Measurements from ENCODE around the gene CPSF4L. TPM values are rescaled to one million over a fixed set of nuclear protein-coding genes. Genes with fewer than 3 reads are reported as not detected.

The CPSF4L gene
- total RNA-seq, 1 experiment from 2014 or later, result not detected

DNA sequence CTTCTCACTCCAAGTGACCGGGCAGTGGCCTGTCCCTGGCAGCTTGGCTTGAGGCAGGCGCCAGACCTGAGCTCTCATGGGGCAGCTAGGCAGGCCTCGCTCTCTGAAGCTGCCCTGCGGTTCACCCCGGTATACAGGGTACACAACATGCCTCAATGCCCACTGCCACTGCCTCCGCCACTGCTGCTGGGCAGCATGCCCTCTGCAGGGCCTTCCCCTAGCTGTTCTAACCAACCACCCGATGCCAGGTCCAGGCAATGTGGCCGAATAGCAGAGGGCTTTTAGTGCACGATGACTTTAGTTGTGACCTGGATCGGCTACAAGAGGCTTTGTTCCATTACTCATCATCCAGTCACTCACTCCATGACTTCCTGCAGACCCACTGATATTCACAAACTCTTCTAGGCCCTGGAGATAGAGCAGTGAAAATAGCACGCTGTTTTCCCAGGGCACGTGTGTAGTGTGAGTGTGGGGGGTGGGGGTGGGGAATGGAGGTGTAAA lies 30.4 kb upstream of the CPSF4L start:
- ChIA-PET POLR2A (no interaction called here), CTCF (interaction anchor here (0.8 kb wide), 1 partner anchor 19 kb away, joined by 6 read pairs; no protein-coding TSS in a partner anchor)
- Mint-ChIP-seq H3K9me3 (ENCODE audit: unreplicated experiment) (no peaks in the 10 kb centered on the region), H3K36me3 (ENCODE audit: insufficient read depth, unreplicated experiment) (peaks cover 21% of the 10 kb centered on the region), H3K27ac (ENCODE audit: unreplicated experiment) (peak overlapping the region; percentile 79), H3K4me3 (ENCODE audit: unreplicated experiment) (no peak overlapping the region), H3K4me1 (ENCODE audit: low read depth, unreplicated experiment) (peaks cover 47% of the 10 kb centered on the region), H3K27me3 (ENCODE audit: insufficient read depth, unreplicated experiment) (no peaks in the 10 kb centered on the region)
- TF ChIP-seq, protein P1, sequence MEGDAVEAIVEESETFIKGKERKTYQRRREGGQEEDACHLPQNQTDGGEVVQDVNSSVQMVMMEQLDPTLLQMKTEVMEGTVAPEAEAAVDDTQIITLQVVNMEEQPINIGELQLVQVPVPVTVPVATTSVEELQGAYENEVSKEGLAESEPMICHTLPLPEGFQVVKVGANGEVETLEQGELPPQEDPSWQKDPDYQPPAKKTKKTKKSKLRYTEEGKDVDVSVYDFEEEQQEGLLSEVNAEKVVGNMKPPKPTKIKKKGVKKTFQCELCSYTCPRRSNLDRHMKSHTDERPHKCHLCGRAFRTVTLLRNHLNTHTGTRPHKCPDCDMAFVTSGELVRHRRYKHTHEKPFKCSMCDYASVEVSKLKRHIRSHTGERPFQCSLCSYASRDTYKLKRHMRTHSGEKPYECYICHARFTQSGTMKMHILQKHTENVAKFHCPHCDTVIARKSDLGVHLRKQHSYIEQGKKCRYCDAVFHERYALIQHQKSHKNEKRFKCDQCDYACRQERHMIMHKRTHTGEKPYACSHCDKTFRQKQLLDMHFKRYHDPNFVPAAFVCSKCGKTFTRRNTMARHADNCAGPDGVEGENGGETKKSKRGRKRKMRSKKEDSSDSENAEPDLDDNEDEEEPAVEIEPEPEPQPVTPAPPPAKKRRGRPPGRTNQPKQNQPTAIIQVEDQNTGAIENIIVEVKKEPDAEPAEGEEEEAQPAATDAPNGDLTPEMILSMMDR (IDR thresholded peaks at IDR 0.05; ENCODE audit: insufficient read depth in 1 of 2, low read depth in 1 of 2, low read length in 1 of 2, severe bottlenecking in 1 of 2, unreplicated experiment in 1 of 2), result no peak
- no peaks in the 10 kb centered on the region for H3K36me3 ChIP-seq (ENCODE audit: control insufficient read depth, insufficient read depth, low read length)
- peaks cover 41% of the 10 kb centered on the region for H3K4me1 ChIP-seq
- no peaks in the 10 kb centered on the region for H3K9me3 ChIP-seq
- DNase-seq, result no peak
- no peaks in the 10 kb centered on the region for H3K27me3 ChIP-seq (replicated peaks; ENCODE audit: control insufficient read depth, insufficient read depth, low read length)
- intact Hi-C loops (cut with micrococcal nuclease; ENCODE audit: unreplicated experiment), result no loop called here
- H3K4me3 ChIP-seq (ENCODE audit: low read depth, low read length), result no peak overlapping the region
- no TSS peak for BruUV-seq (replicated peaks)

DNA sequence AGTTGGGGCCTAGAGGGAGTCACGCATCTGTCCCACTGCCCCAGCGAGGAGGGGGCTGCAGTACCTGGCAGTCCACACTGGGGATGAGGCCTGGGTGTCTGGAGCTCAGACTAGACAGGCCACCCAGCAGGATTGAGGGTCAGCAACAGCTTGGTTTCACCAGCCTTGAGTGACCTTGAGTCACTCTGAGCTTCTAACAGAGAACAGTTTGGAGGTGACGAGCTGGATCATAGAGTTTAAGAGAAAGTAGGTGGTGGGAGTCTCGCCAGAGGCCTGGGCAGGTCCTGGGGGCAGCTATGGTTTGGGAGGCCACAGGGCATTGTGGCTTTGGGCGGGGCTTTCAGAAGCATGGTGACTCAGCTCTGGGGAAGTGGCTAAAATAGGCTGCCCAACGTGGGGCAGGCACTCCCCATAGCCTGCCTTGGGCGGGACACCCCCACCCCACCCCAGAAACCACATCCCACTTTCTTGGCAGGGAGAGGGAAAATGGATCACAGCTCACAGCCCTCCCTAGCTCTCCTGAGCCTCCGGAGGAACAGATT lies 29.7 kb upstream of the CPSF4L start:
- H3K27me3 ChIP-seq (replicated peaks; ENCODE audit: control insufficient read depth, insufficient read depth, low read length), result no peaks in the 10 kb centered on the region
- no peaks in the 10 kb centered on the region; the same call in 1 of the 2 replicates for H3K36me3 ChIP-seq (ENCODE audit: control insufficient read depth, insufficient read depth, low read length)
- DNase-seq, result no peak
- TF ChIP-seq, protein P1 (IDR thresholded peaks at IDR 0.05; ENCODE audit: insufficient read depth in 1 of 2, low read depth in 1 of 2, low read length in 1 of 2, severe bottlenecking in 1 of 2, unreplicated experiment in 1 of 2), result no peak
- intact Hi-C loops (cut with micrococcal nuclease; ENCODE audit: unreplicated experiment), result no loop called here
- H3K4me3 ChIP-seq (ENCODE audit: low read depth, low read length), result no peak overlapping the region
- no TSS peak for BruUV-seq (replicated peaks)
- no peak overlapping the region for H3K4me3 Mint-ChIP-seq (ENCODE audit: unreplicated experiment)
- POLR2A ChIA-PET, result no interaction called here
- peaks cover 55% of the 10 kb centered on the region for H3K4me1 Mint-ChIP-seq (ENCODE audit: low read depth, unreplicated experiment)
- no peaks in the 10 kb centered on the region for H3K9me3 ChIP-seq
- CTCF ChIA-PET, result interaction anchor here (0.8 kb wide), 2 partner anchors 20 to 79 kb away, joined by 3 to 6 read pairs; no protein-coding TSS in a partner anchor
- H3K36me3 Mint-ChIP-seq (ENCODE audit: insufficient read depth, unreplicated experiment), result peaks cover 24% of the 10 kb centered on the region
- no peaks in the 10 kb centered on the region for H3K27me3 Mint-ChIP-seq (ENCODE audit: insufficient read depth, unreplicated experiment)
- H3K27ac Mint-ChIP-seq (ENCODE audit: unreplicated experiment), result peak overlapping the region; percentile 79
- no peaks in the 10 kb centered on the region for H3K9me3 Mint-ChIP-seq (ENCODE audit: unreplicated experiment)
- H3K4me1 ChIP-seq, result peaks cover 41% of the 10 kb centered on the region

DNA sequence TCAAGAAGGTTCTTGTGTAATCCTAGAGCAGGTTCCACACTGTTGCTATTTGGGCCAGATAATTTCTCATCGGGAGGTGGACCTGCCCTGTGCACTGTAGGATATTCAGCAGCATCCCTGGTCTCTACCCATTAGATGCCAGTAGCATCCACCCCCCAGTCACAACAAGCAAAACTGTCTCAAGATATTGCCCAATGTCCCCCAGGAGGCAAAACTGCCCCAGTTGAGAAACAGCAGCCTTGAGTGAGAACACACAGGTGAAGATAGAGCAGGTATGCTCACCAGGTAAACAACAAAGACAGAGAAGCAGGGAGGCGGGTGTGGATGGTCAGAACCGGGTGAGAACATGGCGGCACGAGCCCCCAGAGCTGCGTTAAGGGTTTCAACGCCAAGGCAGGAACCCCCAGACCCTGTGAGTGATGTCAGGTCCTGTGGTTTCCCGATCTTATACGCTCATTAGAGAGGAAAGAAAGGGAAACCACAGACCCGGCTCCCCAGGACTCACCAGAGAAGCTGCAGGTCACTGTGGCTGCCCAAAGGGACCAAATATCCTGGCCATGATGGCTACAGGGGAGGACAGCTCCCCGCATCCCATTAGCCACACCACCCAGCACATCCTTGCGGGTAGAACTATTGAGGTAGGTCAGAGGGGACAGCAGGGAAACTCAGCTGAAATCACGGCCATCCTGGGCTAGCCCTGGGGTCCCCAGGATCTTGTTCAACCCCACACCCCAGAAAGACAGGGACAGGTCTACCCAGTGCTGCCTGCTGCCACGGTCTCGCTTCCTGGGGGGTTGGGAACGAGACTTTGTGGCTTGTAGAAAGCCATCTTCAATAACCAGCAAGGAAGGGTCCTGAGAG lies 28.9 kb upstream of the CPSF4L start:
- Mint-ChIP-seq H3K4me3 (ENCODE audit: unreplicated experiment) (no peak overlapping the region), H3K4me1 (ENCODE audit: low read depth, unreplicated experiment) (peaks cover 57% of the 10 kb centered on the region), H3K27me3 (ENCODE audit: insufficient read depth, unreplicated experiment) (no peaks in the 10 kb centered on the region), H3K27ac (ENCODE audit: unreplicated experiment) (peak overlapping the region; percentile 79), H3K36me3 (ENCODE audit: insufficient read depth, unreplicated experiment) (peaks cover 28% of the 10 kb centered on the region), H3K9me3 (ENCODE audit: unreplicated experiment) (no peaks in the 10 kb centered on the region)
- CTCF ChIA-PET, result interaction anchor here (0.8 kb wide), 1 partner anchor 79 kb away, joined by 3 read pairs; no protein-coding TSS in a partner anchor
- Histone ChIP-seq H3K4me1 (peaks cover 41% of the 10 kb centered on the region), H3K27me3 (replicated peaks; ENCODE audit: control insufficient read depth, insufficient read depth, low read length) (no peaks in the 10 kb centered on the region), H3K36me3 (ENCODE audit: control insufficient read depth, insufficient read depth, low read length) (no peaks in the 10 kb centered on the region; the same call in 1 of the 2 replicates), H3K4me3 (ENCODE audit: low read depth, low read length) (no peak overlapping the region), H3K9me3 (no peaks in the 10 kb centered on the region)
- intact Hi-C loops (cut with micrococcal nuclease; ENCODE audit: unreplicated experiment), result no loop called here
- POLR2A ChIA-PET, result no interaction called here
- peak in 1 of 2 experiments; percentile 18 for DNase-seq
- no TSS peak for BruUV-seq (replicated peaks)
- TF ChIP-seq, protein P1 (IDR thresholded peaks at IDR 0.05; ENCODE audit: insufficient read depth in 1 of 2, low read depth in 1 of 2, low read length in 1 of 2, severe bottlenecking in 1 of 2, unreplicated experiment in 1 of 2), result no peak

Data from Caco-2 (cell line).